Stomach (tissue), 9 donors: ENCODE measurements around the gene ATP2B1. TPM values are rescaled to one million over a fixed set of nuclear protein-coding genes. Genes with fewer than 3 reads are reported as not detected.

Source experiments
- DNase-seq, 2 donors: peaks; one replicate each; pipeline versions ENCODE4 v3.0.0 to v3.0.0-alpha.2; 2013 to 2019
- H3K27ac ChIP-seq, 5 donors: fragments of 200-600 bp in 4 of 5; sonication (generic) in 4 of 5; one replicate each; pipeline ENCODE4 v1.5.1; 2013 to 2019; ENCODE audit warnings: mild to moderate bottlenecking in 1 of 5, moderate library complexity in 1 of 5
- H3K27me3 ChIP-seq, 3 donors: fragments of 200-600 bp; sonication (generic); one replicate each; pipeline ENCODE4 v1.5.1; 2017 to 2019; ENCODE audit warnings: mixed run types in 1 of 3
- H3K36me3 ChIP-seq, 4 donors: fragments of 200-600 bp; sonication (generic); 1 replicate in 3 of 4; 2 replicates in 1 of 4; pipeline ENCODE4 v1.5.1; 2016 to 2019
- H3K4me1 ChIP-seq, 4 donors: fragments of 200-600 bp; sonication (generic); one replicate each; pipeline ENCODE4 v1.5.1; 2016 to 2019
- H3K4me3 ChIP-seq, 4 donors: fragments of 200-600 bp; sonication (generic) in 3 of 4; one replicate each; pipeline ENCODE4 v1.5.1; 2016 to 2019; ENCODE audit warnings: mild to moderate bottlenecking in 1 of 4
- H3K9me3 ChIP-seq, 4 donors: fragments of 200-600 bp; sonication (generic); one replicate each; pipeline ENCODE4 v1.5.1; 2016 to 2019
- EP300 ChIP-seq: sonication (generic); formaldehyde crosslinking; IDR thresholded peaks from one replicate; pipeline ENCODE4 v1.6.1; 2017; ENCODE audit warnings: antibody characterized with exemption
- POLR2A ChIP-seq, 4 donors: fragments of 450-650 bp; IDR thresholded peaks; one replicate each; pipeline ENCODE4 v1.6.1; 2016; ENCODE audit warnings: antibody characterized with exemption in 4 of 4, control low read depth in 2 of 4, mild to moderate bottlenecking in 1 of 4, moderate library complexity in 1 of 4
- POLR2AphosphoS5 ChIP-seq, 3 donors: sonication (generic); formaldehyde crosslinking; IDR thresholded peaks; one replicate each; pipeline ENCODE4 v1.6.1; 2016; ENCODE audit warnings: antibody characterized with exemption in 3 of 3
- WGBS, 5 donors: extraction: QIAGEN DNeasy Blood & Tissue Kit in 3 of 5; methylation state at CpG; one replicate each; pipeline versions ENCODE4 v1.1.5 to v1.1.7; 2013 to 2018; 5-methylcytosine and 5-hydroxymethylcytosine counted together
- intact Hi-C: fragments of 100-400 bp; cut with DNase I; formaldehyde crosslinking; loops from one replicate; pipeline ENCODE4 v1.15.1; 2023; ENCODE audit warnings: low total_unique reads
- polyA plus RNA-seq, 3 donors: library from polyadenylated mRNA; stranded (reverse); fragments of 200-250 nt; gene quantifications; one replicate each; pipeline ENCODE4 v1.2.3, GENCODE V29; 2013
- total RNA-seq, 5 donors: library from RNA; depleted of rRNA; stranded (reverse); fragments of >200 nt; gene quantifications; one replicate each; pipeline versions ENCODE4 v1.1.0 to v1.2.3, GENCODE V29; 2014 to 2016
- TF ChIP-seq, protein P1 (sequence below), 7 experiments: fragments of 450-650 bp in 4 of 7; fragments of 200-600 bp in 3 of 7; sonication (generic) in 3 of 7; IDR thresholded peaks; one replicate each; pipeline ENCODE4 v1.5.1; 2016 to 2019; ENCODE audit warnings: antibody characterized with exemption in 7 of 7, control low read depth in 2 of 7, mild to moderate bottlenecking in 1 of 7
- donor health status: healthy with polysubstance abuse.
- donor health status: Bipolar disorder and iron deficiency.
- donor health status: healthy.

Gene ATP2B1
- total and polyA plus RNA-seq, 8 donors = 3.5 to 84.1 (median 18.6) TPM

DNA sequence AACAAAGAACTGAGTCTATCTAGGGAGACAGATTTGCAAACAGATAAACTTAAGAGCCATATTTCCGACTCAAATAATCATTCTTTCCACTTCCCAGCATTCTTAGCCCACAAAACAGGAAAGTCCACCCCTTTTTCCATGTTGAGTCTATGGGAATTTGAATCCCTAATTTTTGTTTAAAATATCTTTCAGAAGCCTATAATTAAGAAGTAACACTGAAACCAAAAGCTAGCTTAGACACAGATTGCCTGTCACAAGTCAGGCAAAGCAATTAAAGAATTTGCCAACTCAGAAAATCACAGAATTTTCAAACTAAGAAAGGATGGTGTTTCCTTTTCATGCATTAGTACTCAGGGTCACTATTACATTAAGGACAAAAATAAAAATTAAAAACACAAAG, 17.0 kb downstream of the ATP2B1 start:
- Histone ChIP-seq H3K27me3 (no peaks in the 10 kb centered on the region), H3K36me3 (no peaks in the 10 kb centered on the region), H3K4me3 (no peak overlapping the region), H3K4me1 (peaks cover 16 to 69% (median 44%) of the 10 kb centered on the region in 4 donors), H3K9me3 (no peaks in the 10 kb centered on the region), H3K27ac (no peak overlapping the region)
- WGBS, 5 donors = 33 to 53% (median 37%) methylated on average over 1 of the region's 1 CpG
- TF ChIP-seq POLR2A (IDR thresholded peaks at IDR 0.05) = no peak
- TF ChIP-seq, protein P1, sequence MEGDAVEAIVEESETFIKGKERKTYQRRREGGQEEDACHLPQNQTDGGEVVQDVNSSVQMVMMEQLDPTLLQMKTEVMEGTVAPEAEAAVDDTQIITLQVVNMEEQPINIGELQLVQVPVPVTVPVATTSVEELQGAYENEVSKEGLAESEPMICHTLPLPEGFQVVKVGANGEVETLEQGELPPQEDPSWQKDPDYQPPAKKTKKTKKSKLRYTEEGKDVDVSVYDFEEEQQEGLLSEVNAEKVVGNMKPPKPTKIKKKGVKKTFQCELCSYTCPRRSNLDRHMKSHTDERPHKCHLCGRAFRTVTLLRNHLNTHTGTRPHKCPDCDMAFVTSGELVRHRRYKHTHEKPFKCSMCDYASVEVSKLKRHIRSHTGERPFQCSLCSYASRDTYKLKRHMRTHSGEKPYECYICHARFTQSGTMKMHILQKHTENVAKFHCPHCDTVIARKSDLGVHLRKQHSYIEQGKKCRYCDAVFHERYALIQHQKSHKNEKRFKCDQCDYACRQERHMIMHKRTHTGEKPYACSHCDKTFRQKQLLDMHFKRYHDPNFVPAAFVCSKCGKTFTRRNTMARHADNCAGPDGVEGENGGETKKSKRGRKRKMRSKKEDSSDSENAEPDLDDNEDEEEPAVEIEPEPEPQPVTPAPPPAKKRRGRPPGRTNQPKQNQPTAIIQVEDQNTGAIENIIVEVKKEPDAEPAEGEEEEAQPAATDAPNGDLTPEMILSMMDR (IDR thresholded peaks at IDR 0.05) = no peak
- TF ChIP-seq POLR2AphosphoS5 (IDR thresholded peaks at IDR 0.05) = no peak
- no peak for TF ChIP-seq EP300
- intact Hi-C loops = no loop called here
- no peak for DNase-seq

DNA sequence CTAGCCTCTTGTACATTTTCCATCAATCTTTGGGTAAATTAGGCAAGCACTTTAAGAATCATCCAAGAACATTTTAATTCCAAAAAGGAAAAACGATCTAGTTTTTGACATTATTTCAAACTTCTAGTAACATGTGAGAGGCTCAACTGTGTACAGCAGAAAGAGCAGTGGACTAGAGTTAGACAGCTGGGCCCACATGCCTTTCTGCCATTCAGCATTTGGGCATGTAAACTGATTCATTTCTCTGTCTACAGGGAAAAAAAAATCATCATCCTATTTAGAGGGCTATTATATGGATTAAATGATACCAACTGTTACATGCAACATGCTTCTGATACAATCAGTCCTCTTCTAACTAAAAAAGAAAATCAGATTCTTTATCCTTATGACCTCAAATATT, 17.7 kb downstream of the ATP2B1 start:
- Histone ChIP-seq H3K27me3 (no peaks in the 10 kb centered on the region), H3K27ac (no peak overlapping the region), H3K9me3 (no peaks in the 10 kb centered on the region), H3K4me3 (no peak overlapping the region), H3K36me3 (no peaks in the 10 kb centered on the region), H3K4me1 (peaks cover 16 to 68% (median 46%) of the 10 kb centered on the region in 4 donors)
- TF ChIP-seq POLR2AphosphoS5 (IDR thresholded peaks at IDR 0.05) (no peak), POLR2A (IDR thresholded peaks at IDR 0.05) (no peak), EP300 (no peak)
- TF ChIP-seq, protein P1 (IDR thresholded peaks at IDR 0.05) = no peak
- intact Hi-C loops = no loop called here
- WGBS, 5 donors = 57 to 68% (median 66%) methylated on average over 1 of the region's 1 CpG
- no peak for DNase-seq

DNA sequence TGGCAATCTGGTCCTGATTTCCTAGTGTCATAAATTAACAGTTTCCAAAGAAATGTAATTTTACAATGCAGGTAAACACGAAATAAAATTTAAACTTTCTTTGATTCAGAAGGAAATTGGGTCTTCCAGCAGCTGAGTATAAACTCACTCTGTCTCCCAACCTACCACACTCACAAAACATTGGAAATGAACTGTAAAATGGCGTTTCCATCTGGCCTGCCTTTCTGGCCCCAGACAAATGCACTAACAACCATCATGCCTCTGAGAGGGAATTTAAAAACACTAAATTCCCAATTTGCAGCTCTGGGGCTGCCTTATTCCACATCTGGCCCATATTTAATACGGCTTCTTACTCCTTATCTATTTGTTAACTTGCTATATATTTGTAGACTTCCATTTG, 19.3 kb downstream of the ATP2B1 start:
- Histone ChIP-seq H3K9me3 (no peaks in the 10 kb centered on the region), H3K27me3 (no peaks in the 10 kb centered on the region), H3K4me1 (peaks cover 16 to 58% (median 37%) of the 10 kb centered on the region in 4 donors), H3K36me3 (no peaks in the 10 kb centered on the region), H3K4me3 (no peak overlapping the region), H3K27ac (no peak overlapping the region)
- intact Hi-C loops = no loop called here
- WGBS, 5 donors = 87 to 93% (median 92%) methylated on average over 3 of the region's 3 CpGs
- DNase-seq = no peak
- no peak for TF ChIP-seq POLR2A (IDR thresholded peaks at IDR 0.05)
- TF ChIP-seq, protein P1 (IDR thresholded peaks at IDR 0.05) = no peak
- TF ChIP-seq EP300 = no peak
- TF ChIP-seq POLR2AphosphoS5 (IDR thresholded peaks at IDR 0.05) = no peak

DNA sequence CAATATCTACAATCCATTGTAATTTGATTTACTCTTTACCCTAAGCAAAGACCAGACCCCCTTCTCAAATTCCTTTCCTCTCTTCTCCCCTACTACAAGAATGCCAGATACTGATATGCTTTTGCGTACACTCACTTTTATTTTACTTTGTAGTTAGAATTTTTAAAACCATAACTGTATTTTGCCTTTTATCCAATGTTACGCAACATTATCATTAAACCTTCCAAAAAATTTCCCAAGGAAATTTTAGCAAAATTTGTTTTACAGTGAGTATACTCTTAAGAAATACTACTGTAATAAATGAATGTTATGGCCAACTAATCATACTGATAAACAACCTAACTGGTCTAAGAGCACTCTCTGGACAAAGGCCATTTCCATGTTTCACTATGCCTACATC, 22.3 kb downstream of the ATP2B1 start:
- 95 to 99% (median 98%) methylated on average over 2 of the region's 2 CpGs for WGBS, 5 donors
- intact Hi-C loops = no loop called here
- TF ChIP-seq, protein P1 (IDR thresholded peaks at IDR 0.05) = no peak
- TF ChIP-seq POLR2AphosphoS5 (IDR thresholded peaks at IDR 0.05) = no peak
- TF ChIP-seq EP300 = no peak
- no peak for TF ChIP-seq POLR2A (IDR thresholded peaks at IDR 0.05)

More for the DNA sequence above, 22.3 kb downstream of the ATP2B1 start:
- H3K4me1 ChIP-seq = peaks cover 0 to 31% (median 14%) of the 10 kb centered on the region in 4 donors
- H3K9me3 ChIP-seq = peaks cover 0 to 11% (median 7%) of the 10 kb centered on the region in 4 donors
- no peak overlapping the region for H3K4me3 ChIP-seq
- no peaks in the 10 kb centered on the region for H3K36me3 ChIP-seq
- no peak overlapping the region for H3K27ac ChIP-seq
- no peaks in the 10 kb centered on the region for H3K27me3 ChIP-seq
- no peak for DNase-seq
